ENCODE results near the gene MBD3L1.

MBD3L1 gene

GRCh38 chr19:8880868-8881488 is 48.8 kb downstream of the MBD3L1 start:
- DNase-seq (ENCODE audit: low spot score) (no peak), FAIRE-seq (no peak)

GRCh38 chr19:8881512-8881911 is 49.3 kb downstream of the MBD3L1 start:
- no peak for FAIRE-seq
- no peak for DNase-seq (ENCODE audit: low spot score)

- DNase-seq (ENCODE audit: low spot score) (no peak), FAIRE-seq (no peak)
Observed at GRCh38 chr19:8884416-8884815, 52.2 kb downstream of the MBD3L1 start.

DNA sequence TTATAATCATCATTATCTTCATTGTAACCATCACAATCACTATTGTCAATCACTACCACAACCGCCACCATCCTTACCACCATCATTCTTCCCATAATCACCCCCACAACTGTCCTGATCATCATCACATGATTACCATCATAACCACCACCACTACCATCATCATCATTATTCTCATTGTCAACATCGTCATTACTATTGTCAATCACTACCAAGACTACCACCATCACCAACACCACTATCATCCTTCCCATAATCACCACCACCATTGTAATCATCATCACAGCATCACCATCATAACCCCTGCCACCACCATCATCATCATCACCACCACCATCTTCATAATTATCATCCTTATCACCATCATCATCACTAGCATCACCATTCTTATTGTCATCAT is 55.2 kb downstream of the MBD3L1 start:
- FAIRE-seq: no peak
- DNase-seq (ENCODE audit: low spot score): no peak

DNA sequence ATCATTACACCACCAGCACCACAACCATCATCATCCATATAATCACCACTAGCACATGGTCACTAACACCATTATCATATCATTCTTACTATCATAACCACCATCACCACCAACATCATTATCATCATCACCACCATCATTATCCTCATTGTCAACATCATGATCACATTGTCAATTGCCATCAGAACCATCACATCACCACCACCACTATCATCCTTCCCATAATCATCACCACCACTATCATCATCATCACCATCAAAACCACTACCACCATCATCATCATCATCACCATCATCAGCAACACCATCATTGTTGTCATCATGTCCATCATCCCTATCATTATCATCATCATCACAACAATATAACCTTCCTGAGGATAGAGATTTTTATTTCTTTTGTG is 58.1 kb downstream of the MBD3L1 start:
- no peak for FAIRE-seq
- no peak for DNase-seq (ENCODE audit: low spot score)
